HEK293T (cell line): ENCODE data around the gene FARP1.

Experiments used
- ARNT ChIP-seq: fragments of 450-650 bp; IDR thresholded peaks from 2 replicates; pipeline ENCODE4 v1.6.1; 2017; ENCODE audit warnings: mild to moderate bottlenecking
- CTBP1 ChIP-seq: fragments of 450-650 bp; IDR thresholded peaks from 2 replicates; pipeline ENCODE4 v1.6.1; 2016; ENCODE audit warnings: borderline replicate concordance
- SP1 ChIP-seq: fragments of 450-650 bp; IDR thresholded peaks from 2 replicates; pipeline ENCODE4 v1.6.1; 2017
- SUZ12 ChIP-seq: fragments of 450-650 bp; IDR thresholded peaks from 2 replicates; pipeline ENCODE4 v1.6.1; 2016; ENCODE audit warnings: mild to moderate bottlenecking

GRCh38 chr13:98284679-98285078 lies 141.8 kb downstream of the FARP1 start:
- TF ChIP-seq ARNT (no peak), CTBP1 (no peak), SUZ12 (no peak), SP1 (no peak)
